ENCODE data around the gene CACNA2D3.

Gene CACNA2D3

GRCh38 chr3:54849360-54849759, 727.0 kb downstream of the CACNA2D3 start:
- TF ChIP-seq CTCF (IDR thresholded peaks at IDR 0.05), result no peak

GRCh38 chr3:54850484-54851018, 728.2 kb downstream of the CACNA2D3 start:
- no peak for TF ChIP-seq CTCF (IDR thresholded peaks at IDR 0.05)

GRCh38 chr3:54853573-54854404, 731.4 kb downstream of the CACNA2D3 start:
- TF ChIP-seq CTCF (IDR thresholded peaks at IDR 0.05), result peak; percentile 96

GRCh38 chr3:54856271-54856670, 733.9 kb downstream of the CACNA2D3 start:
- no peak for TF ChIP-seq CTCF (IDR thresholded peaks at IDR 0.05)

GRCh38 chr3:54857343-54857742, 735.0 kb downstream of the CACNA2D3 start:
- TF ChIP-seq CTCF (IDR thresholded peaks at IDR 0.05), result no peak

- no peak for TF ChIP-seq CTCF (IDR thresholded peaks at IDR 0.05)
These were observed 735.9 kb downstream of the CACNA2D3 start for GRCh38 chr3:54858093-54858785.

GRCh38 chr3:54859184-54859583, 736.8 kb downstream of the CACNA2D3 start:
- TF ChIP-seq CTCF (IDR thresholded peaks at IDR 0.05), result no peak

Data from LNCAP (cell line).